Measurements from ENCODE around the gene ABITRAM.
"Not testable (repeated sequence)": the region's sequence is repeated elsewhere in the genome, so short reads cannot be mapped to it uniquely, and the experiment has no call there.

Gene ABITRAM

GRCh38 chr9:108934323-108934893, at the start of gene ABITRAM:
Gene ABITRAM, plus strand, starts transcription at chr9:108934400. Its CDS starts 87 bp downstream, at chr9:108934487.
- no peak for DNase-seq

- DNase-seq, result no peak
These were observed 49.5 kb upstream of the ABITRAM start for GRCh38 chr9:108884701-108885100.

- no peak for DNase-seq
These were observed 48.4 kb upstream of the ABITRAM start for GRCh38 chr9:108885643-108886348.

DNA sequence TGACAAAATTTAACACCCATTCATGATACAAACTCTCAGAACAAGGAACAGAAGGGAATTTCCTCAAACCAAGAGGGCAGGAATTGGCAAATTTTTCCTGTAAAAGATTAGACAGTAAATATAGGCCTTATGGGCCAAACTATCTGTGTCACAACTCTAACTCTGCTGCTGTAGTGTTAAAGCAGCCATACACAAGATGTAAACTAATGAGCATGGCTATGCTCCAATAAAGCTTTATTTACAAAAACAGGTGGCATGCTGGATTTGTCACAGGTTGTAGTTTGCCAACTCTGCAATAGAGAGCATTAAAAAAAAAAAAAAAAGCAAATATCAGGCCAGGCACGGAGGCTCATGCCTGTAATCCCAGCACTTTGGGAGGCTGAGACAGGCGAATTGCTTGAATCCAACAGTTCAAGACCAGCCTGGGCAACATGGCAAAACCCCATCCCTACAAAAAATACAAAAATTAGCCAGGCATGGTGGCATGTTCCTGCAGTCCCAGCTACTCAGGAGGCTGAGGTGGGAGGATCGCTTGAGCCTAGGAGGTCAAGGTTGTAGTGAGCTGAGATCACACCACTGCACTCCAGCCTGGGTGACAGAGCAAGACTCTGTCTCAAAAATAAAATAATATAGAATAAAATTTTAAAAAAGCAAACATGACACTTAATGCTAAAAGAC, 47.5 kb upstream of the ABITRAM start:
- DNase-seq, result not testable (repeated sequence)

GRCh38 chr9:108889649-108890067, 44.5 kb upstream of the ABITRAM start:
- no peak for DNase-seq

DNA sequence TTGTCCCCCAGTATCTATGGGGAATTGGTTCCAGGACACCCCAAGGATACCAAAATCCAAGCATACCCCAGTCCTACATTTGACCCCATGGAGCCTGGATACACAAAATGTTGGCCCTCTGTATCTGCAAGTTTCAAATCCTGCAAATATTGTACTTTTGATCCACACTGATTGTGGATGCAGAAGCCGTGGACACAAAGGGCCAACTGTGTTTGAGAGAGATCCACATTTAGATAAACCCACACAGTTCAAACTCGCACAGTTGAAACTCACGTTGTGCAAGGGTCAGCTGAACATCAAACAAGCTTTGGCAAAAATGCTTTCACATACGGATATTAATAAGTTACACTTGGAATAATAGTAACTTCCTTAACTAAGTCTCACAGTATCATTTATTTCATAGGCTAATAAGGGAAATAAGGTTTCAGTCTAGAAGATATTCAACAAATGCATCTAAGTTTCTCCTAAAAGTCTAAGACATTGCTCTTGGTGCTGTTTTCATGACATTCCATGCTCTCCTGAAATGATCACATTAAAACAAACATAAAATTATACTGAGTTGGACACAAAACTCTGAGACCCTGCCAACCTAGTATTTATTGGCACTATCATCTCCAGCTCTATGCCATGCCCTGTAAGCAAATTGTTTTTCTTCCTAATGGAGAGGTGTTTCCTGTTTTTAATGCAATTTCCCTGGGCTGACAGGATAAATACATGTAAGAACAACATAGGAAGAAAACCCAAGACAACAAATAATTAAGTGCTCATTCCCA, 39.8 kb upstream of the ABITRAM start:
- no peak for DNase-seq

GRCh38 chr9:108897324-108898096, 36.7 kb upstream of the ABITRAM start:
- no peak for DNase-seq

- not testable (repeated sequence) for DNase-seq
These were observed 35.0 kb upstream of the ABITRAM start for GRCh38 chr9:108899023-108899695.

DNA sequence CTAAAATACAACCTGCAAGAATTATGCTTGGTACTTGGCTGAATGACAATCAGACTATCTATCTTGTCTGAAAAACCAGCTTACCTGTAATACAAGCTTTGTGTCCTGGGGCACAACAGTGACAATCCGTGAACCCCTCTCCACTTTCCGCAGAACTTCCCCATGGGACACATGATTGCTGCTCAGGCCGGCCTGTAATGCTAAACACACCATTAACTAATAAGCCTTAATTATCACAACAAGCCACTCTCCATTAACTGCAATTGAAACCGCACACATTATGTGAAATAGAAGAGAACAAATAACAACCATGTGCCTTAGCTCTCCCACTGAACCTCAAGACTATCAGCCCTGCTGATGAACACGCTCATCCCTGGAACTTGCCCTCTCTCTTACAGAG, 34.0 kb upstream of the ABITRAM start:
- no peak for DNase-seq

GRCh38 chr9:108903420-108904103, 30.6 kb upstream of the ABITRAM start:
- DNase-seq, result no peak

- no peak for DNase-seq
These were observed 30.0 kb upstream of the ABITRAM start for GRCh38 chr9:108904161-108904560.

GRCh38 chr9:108905494-108905893, 28.7 kb upstream of the ABITRAM start:
- no peak for DNase-seq

DNA sequence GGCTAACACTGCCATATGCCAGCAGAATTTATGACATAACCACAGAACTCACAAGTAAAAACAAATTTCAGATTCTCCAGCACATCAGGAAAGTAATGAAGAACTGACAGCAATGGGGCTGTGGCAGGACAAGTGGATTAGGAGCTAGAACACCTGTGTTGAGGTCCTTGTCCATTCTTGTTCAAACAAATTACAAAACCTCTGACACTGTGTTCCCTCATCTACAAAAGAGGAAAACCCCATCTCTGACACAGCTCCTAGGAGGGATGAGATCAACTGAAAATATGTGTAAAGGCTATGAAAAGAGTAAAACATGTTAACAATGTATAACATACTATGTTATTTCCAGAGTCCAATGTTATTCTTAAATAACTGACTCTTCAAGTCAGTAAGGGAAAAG, 23.8 kb upstream of the ABITRAM start:
- DNase-seq, result no peak

- DNase-seq, result no peak
These were observed 23.3 kb upstream of the ABITRAM start for GRCh38 chr9:108910914-108911313.

DNA sequence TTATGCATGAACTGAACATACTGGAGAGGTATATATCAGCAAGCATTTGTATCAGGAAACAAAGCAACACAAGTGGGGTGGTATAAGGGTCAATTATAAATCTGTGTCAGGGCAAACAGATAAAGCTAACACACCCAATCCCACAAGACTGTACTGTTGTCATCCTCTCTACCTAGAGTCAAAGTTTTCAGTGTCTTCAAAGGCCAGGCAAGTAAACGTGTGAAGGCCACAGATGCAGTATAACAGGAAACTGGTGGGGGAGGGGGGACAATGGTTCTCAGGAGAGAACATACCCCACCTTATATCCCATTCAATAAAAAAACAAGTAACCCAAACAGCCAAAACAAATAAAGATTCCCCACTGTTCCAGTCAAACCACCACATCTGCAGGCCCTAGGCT, 22.4 kb upstream of the ABITRAM start:
- no peak for DNase-seq

- no peak for DNase-seq
These were observed 20.8 kb upstream of the ABITRAM start for GRCh38 chr9:108913391-108913790.

DNA sequence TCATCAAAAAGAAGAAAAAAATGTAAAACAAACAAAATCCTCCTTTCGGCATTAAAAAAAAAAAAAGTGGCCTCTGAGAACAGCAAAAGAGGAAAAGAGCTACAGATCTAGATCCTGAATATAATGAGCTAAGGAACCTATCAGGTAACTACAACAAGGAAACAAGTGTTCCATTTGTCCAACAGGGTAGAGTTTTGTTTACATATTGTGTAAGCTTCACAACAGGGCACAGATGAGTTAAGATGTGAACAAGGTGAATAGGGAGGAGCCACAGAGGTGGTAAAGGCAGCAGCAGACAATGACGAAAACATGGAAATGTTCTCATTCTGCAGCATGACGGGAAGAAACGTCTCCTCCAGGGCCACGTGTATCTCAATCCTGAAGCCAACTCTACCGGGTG, 14.7 kb upstream of the ABITRAM start:
- DNase-seq, result no peak

GRCh38 chr9:108920401-108920800, 13.8 kb upstream of the ABITRAM start:
- not testable (repeated sequence) for DNase-seq

DNA sequence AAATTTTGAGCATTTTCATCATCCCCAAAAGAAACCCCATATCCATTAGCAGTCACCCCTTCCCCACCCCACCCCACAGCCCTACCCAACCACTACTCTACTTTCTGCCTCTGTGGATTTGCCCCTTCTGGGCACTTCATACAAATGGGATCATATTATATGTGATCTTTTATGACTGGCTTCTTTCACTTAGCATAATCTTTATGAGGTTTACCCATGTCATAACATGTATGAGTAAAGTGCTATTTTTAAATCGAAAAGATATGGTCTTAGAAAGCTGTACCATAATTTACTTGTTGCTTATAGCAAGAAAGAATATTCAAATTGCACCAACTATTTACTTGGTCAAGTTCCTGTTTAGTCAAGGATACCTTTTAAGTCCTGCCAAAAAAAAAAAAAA, 13.0 kb upstream of the ABITRAM start:
- no peak for DNase-seq

DNA sequence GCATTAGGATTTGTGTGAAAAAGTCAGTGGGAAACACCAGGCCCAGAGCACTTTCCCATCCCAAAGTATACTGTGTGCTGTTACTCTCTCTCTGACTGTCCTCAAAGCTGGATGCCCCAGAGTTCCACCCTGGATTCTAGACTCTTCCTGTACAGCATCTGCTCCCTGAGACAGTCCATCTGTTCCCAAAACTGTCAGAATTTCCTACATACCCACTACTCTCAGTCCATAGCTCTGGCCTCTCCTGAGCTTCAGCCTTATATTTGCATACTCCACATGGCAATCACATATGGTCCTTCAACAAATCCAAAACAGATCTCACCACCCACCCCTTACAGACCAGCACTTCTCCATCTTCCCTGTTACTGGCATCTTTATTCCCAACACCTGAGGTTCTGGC, 9.7 kb upstream of the ABITRAM start:
- DNase-seq, result no peak

- no peak for DNase-seq
These were observed 5.8 kb upstream of the ABITRAM start for GRCh38 chr9:108928386-108928785.

All from cortex of kidney (tissue), 1 donor.